ENCODE data around the gene SCIN.
"Not testable (repeated sequence)": the region's sequence is repeated elsewhere in the genome, so short reads cannot be mapped to it uniquely, and the experiment has no call there.

SCIN gene

GRCh38 chr7:12619461-12620069 is 49.0 kb downstream of the SCIN start:
- no peak for DNase-seq

DNA sequence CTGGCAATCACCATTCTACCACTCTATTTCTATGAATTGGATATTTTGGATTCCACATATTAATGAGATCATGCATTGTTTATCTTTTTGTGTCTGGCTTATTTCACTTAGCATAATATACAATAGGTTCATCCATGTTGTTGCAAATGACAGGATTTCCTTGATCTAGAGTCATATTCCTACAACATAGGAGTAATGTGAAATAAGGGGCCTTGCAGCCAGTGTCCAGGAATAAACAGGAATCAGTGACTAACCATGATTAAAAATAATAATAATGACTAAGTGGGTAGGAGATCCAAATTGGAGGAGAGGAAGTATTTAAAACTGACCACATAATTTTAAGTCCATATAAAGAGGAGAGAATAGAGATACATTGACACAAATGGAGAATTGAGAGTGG is 49.9 kb downstream of the SCIN start:
- DNase-seq: no peak

DNA sequence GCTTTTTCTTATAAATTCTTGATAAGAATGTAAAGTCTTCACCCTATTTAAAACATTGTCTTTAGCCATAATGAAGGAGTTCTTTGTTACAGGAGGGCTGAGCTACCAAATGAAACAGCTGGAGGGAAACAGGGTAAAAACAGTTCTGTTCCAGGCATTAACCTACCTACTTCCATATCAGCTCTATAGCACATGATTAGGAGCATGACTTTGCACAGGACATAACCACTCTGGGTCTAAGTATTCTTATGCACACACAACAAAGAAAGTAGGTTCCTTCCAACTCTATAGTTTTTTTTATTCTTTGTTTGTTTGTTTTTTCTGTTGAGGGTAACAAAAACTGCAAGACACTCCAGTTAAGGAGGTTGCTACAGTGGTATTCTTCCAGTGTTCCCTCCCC is 52.7 kb downstream of the SCIN start:
- no peak for DNase-seq

- DNase-seq: peak; percentile 26
Measured at GRCh38 chr7:12623885-12624498, 53.5 kb downstream of the SCIN start.

DNA sequence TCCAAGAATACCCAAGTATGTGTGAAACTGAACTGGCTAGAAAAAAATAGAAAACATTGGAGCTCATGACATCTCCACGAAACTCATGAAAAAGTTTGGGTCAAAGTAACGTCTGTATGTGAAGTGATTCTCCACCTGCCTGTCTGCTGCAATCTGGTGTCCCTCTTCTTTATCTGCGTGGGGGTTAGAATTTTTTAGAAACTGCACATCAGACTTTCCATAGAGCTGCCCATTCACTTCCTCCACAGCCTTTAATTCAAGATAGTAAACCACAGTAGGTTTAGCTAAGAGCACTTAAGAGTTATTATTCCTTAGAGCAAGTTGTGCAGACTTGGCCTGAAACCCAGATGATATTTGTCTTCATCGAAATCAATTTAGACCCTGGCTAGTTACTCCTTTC is 55.3 kb downstream of the SCIN start:
- no peak for DNase-seq

DNA sequence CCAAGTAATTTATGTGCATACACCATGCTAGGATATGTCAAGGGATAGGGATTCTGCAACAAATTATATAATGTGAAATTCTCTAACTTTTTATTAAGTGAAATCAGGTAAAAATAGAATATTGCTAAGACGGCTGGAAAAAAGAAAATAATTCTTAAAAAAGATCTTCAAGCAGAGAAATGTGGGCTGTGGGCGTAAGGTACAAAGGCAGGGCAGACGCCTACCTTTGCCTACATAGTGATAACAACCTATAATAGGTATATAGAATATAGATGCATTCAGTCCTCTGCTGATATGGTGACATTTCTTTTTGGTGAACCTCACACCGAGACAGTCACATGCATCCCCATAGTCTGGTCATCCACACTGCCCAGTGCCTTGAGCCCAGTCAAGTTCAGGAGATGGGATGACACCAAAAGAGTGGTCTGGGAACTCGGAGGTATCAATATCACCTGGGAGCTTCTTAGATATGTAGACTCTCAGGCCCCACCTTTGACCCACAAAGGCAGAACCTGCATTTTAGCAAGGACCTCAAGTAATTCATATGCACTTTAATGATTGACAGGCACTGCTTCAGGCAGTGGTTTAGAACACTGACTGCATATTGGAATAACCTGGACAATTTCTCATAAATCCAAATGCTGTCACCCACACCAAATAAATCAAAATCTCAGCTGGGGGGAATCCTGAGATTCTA is 59.4 kb downstream of the SCIN start:
- no peak for DNase-seq

- DNase-seq: no peak
Measured at GRCh38 chr7:12630513-12630819, 59.9 kb downstream of the SCIN start.

DNA sequence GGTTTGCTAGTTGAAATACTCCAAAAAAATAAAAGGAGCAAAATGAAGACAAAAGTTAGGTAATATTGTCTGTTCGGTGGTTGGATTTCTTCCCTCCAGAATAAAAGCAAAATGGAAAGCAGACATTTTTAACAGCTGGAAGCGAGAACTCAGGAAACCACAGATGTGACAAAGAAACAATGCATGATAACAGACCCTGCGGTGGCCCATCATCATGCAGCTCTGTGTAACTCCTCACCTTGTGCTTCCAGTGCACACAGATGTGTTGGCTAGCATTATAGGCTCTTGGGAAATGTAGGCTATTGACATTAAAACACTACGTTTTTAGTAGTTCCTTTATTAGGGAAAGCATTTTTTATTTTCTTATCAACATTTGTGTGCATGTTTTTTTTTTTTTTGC is 63.1 kb downstream of the SCIN start:
- no peak for DNase-seq

DNA sequence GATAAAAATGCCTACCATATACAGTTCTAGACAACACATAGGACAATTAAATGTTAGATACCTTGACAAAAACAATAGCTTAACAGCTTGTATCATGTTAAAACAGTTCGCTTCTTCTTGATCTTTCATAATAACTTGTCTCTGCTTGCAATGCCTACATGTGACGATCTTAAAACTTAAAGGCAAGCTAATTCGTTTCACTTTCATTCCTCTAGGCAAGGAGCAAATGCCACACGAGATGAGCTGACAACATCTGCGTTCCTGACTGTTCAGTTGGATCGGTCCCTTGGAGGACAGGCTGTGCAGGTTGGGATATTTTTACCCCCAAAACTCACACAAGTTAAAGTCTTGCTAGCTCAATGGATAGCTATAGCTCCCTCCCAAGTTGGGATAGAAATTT is 65.3 kb downstream of the SCIN start:
- DNase-seq: no peak

GRCh38 chr7:12637328-12637727 is 66.8 kb downstream of the SCIN start:
- DNase-seq: no peak

DNA sequence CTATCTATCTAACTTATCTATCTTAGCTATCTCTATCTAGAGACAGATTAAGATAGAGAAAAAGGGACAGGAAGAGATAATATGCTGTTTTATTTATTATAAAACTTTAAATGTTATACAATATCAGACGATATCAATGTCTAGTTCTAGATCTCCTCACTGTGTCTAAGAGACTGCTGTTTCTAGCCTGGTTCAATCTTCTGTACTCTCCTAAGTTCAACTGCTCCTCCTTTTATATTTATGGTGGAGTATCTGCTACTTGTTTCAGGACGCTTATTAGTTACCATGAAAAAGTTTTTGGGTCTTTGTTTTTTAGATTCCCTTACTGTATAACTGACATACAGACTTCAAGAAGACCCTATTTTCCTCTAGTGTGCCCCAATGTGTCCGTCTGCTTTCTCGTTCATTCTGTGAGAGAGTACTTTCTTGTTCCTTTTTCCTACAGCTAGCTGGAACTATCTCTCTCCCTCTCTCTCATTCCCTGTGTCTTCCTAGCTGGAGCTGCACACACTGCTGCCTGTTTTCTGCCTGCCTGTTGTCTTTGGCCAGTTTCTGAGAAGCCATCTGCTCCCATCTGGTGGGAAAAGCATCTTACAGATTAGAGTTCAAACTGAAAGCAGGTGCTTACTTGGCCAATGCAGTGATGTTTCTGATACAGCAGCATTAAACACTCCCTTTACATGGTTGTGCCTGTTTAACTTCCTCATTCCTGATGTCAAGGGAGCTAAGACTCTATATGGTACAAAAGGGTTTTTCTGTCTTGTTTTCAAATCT is 67.5 kb downstream of the SCIN start:
- DNase-seq: no peak

- DNase-seq: peak; percentile 21
Measured at GRCh38 chr7:12638851-12639456, 68.4 kb downstream of the SCIN start.

DNA sequence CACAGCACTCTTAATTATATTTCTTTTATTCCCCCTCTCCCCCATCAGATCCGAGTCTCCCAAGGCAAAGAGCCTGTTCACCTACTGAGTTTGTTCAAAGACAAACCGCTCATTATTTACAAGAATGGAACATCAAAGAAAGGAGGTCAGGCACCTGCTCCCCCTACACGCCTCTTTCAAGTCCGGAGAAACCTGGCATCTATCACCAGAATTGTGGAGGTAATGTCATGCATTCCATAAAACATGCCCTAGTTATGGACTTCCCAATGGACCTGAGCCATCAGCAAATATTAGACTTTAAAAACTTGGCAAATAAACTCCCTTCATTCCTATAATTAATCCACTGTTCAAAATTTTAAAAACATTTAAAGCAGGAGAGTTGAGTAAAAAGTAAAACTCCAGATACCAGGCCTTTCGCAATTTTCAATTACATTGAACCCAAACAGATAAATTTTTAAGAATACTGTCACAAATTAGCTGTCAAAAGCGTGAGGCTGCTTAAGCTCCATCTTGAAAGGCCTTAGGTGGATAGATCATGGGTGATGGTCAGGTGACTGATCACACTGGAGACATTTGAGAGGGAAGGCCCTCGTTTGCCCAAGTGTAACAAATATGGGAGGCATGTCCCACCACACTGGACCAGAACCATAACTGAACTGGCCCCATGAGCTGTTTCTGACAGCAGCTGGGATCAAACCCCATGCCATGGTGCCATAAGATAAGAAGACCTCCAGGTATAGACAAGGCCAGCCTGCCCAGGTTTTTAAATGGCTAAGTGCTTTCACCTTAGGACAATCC is 70.0 kb downstream of the SCIN start:
- DNase-seq: no peak

DNA sequence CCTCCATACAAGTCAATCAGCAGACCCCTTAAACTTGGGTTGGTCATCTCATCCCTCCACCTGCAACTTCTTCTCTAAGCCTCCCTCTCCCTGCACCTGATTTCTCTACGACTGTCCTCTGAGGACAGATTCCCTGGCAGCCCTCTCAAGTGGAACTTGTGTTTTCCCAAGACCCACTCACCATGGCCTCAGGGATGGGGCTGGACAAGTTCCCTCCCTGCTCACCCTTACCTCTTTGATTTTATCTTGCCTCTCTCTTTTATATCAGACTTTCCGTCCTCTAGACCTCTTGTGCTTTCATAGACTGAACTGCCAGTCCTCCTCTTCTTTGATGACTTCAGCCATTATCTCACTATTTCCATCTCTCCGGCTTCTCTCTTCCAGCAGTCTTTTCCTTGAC is 70.7 kb downstream of the SCIN start:
- no peak for DNase-seq

- DNase-seq: no peak
Measured at GRCh38 chr7:12642508-12642907, 72.0 kb downstream of the SCIN start.

DNA sequence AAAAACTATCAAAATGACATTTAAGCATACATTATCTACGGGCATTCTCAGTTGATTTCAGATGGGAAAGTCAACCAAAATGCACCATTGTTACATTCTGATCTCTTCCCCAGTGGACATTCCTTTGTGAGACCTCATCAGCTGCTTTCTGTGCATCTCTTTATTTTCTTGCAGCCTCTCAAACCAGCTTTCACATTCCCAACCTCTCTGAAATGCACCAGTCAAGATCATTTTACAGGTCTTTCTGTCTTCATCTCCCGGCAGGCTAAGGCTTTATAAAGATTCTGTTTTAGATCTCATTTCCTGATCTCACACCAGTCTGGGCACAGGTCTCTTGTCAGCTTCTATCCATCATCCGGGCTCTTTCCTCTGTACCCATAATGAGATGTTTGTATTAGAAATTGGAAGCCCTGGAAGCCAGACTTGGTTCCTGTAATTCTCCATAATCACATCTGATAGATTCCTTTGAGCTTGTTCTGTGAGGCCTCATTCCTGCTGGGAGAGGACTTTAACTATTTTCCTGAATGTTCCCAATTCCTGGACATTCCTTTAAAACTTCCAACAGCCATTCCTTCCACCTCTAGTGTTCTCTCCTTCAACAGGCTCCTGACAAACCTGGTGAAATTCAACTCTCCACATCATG is 72.6 kb downstream of the SCIN start:
- peak; percentile 43 for DNase-seq

DNA sequence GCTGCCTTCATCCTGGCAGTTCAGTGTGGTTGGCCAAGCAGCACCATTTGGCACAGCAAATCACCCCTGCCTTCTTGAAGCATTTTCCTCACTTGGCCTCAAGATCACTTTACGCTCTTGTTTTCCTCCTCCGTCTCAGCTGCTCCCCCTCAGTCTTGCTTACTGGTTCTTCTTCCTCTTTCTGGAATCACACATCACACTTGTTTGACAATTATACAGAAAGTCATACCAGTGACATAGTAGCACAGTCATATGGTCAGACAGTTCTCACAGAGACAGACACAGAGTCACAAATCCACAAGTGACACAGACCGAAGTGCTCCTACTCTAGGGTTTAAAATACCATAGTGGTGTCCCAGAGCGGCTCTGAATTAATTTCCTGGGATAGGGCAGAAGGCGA is 73.1 kb downstream of the SCIN start:
- DNase-seq: no peak

GRCh38 chr7:12645212-12645611 is 74.7 kb downstream of the SCIN start:
- DNase-seq: not testable (repeated sequence)

DNA sequence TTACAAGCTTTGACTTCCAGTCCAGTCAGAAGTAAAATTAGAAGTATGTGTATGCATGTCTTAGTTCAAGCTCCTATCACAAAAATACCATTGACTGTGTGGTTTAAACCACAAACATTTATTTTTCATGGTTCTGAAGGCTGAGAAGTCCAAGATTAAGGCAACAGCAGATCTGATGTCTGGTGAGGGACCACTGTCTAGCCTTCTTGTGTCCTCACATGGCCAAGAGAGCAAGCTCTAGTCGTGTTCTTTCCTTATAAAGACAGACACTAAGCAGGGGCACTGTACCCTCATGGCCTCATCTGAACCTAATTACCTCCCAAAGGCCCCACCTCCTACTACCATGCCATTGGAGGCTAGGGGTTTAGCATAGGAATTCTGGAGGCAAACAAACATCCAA is 75.6 kb downstream of the SCIN start:
- DNase-seq: peak; percentile 76

DNA sequence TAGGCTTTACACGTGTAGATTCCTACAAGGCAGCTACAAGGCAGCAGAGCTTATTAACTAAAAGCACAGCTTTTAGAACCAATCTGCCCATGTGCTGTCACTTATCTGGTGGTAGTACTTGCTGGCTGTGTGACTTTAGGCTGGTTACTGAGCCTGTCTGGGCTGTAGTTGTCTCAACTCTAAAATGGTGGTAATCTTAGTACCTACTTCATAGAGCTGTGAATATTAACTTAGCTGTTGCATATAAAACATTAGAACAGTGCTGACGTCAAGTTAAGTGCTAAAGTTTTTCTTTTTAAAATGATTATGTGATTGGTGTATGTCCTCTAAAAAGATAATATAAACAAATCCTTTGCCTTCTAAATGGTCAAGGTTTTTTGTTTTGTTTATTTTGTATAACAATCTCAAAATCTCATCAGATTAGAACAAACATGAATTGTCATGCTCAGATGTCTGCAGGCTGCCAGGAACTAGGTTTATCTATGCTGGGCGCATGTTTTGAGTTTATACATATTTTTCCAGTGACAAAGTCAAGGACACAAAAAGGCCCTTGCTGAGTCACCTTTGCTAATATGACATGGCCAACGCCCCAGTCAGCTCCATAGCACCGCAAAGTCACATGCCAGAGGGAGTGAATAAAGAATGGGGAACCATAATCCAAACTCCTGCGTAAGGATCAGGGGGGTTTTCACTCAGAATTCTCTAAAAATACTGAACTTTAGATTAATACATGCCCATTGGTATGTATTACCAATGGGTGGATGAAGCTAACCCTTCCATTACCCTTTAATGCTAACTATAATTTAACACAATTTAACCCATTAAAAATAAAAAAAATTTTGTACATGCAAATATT is 77.1 kb downstream of the SCIN start:
- DNase-seq: peak; percentile 37

Measured in fibroblast of skin of abdomen (primary cell).